GM21528 (cell line): ENCODE results near the gene ALKBH3.

ENCODE experiments used
- ATAC-seq: cut with Tn5 transposase; IDR thresholded peaks from one replicate; pipeline ENCODE4 v1.9.1; 2021; ENCODE audit warnings: mild to moderate bottlenecking, moderate library complexity; ENCODE audit not compliant: unreplicated experiment, low FRiP score

Gene ALKBH3

DNA sequence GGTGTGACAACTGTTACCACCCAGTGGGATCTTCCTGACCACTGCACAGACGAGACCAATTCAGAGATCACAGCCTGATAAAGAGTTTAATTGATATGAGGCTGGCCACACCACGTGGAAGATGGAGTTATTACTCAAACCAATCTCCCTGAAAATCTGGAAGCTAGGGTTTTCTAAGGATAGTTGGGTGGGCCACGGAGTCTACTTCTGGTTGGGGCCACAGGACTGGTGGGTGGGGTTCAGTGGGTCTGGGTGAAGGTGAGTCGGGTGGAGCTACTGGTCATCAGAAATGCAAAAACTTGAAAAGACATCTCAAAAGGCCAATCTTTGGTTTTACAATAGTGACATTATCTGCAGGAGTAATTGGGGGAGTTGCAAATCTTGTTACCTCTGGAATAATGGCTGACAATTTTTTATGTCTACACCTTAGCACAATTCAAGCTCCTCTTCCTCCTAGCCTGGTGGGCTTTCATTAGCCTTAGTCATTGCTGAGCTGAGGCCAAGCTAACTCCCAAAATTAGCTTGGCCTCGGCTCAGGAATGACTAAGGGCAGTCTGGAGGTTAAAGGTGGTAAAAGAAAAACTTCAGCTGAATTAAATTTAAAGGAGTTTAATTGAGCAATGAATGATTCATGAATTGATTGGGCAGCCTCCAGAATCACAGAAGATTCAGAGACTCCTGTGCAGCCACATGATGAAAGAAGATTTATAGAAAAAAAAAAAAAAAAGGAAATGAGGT is 74.9 kb downstream of the ALKBH3 start:
- no peak for ATAC-seq

DNA sequence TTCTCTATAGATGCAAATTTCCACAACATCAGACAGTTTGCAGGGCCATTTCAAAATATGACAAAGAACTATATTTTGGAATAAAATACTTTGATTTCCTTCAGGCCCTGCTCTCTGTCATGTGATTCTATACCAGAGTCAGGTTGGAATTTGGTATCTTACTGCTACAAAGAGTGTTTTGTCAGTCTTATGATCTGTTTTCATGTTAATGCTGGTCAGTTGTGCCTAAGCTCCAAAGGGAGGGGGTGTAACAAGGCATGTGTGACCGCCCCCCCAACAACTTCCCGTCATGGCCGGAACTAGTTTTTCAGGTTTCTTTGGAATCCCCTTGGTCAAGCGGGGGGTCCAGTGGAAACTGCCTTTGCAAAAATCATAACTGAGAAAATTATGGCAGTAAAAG is 76.9 kb downstream of the ALKBH3 start:
- ATAC-seq, result no peak

GRCh38 chr11:43959321-43959995 is 78.8 kb downstream of the ALKBH3 start:
- ATAC-seq, result no peak

DNA sequence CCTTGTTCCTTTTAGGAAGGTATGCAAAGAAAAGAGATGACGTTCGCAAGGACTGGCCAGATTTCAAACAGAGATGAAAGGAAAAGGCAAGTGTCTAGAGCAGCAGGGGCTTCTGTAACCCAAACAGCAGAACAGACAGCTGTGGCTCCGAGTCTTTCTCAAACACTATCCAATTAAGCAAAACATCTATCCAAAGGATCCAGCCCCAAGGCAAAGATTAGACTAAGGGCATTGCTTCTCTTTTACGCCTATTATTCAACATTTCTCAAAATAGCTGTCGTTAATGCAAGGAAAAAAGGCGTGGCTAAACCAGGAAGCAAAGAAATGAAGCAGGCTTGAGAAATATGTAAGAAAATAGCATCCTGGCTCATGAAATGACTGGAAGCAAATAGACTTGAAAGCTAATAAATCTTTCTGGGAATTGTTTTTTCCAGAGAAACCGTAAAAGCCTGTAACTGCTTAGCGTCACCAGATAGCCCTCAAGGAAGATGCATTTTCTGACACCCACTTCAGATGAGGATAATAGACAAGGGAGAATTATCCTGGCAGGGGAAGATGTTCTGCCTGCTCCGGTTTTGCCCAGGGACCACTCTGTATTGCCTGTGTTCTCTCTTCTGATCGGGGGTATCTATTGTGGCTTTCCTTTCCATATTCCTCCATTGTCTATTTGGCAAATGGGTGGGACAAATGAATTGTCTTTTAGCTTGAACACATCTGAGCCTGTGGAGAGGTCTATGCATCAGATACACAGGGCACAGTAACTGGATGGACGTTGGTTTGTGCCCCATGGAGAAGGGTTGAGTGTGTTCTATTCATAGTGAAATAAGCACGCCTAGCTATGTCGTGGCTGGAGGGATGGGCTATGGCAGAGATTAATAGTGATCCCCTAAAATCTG is 82.0 kb downstream of the ALKBH3 start:
- no peak for ATAC-seq

GRCh38 chr11:43963279-43963620 is 82.6 kb downstream of the ALKBH3 start:
- no peak for ATAC-seq

GRCh38 chr11:43967661-43968060 is 87.0 kb downstream of the ALKBH3 start:
- no peak for ATAC-seq

- no peak for ATAC-seq
Observed at GRCh38 chr11:43968719-43969118, 88.1 kb downstream of the ALKBH3 start.

GRCh38 chr11:43969543-43969942 is 88.9 kb downstream of the ALKBH3 start:
- no peak for ATAC-seq
